Glutamatergic neuron (in vitro differentiated cells): ENCODE measurements around the gene KCNH4. TPM values are rescaled to one million over a fixed set of nuclear protein-coding genes. Genes with fewer than 3 reads are reported as not detected.
"Not testable (repeated sequence)": the region's sequence is repeated elsewhere in the genome, so short reads cannot be mapped to it uniquely, and the experiment has no call there.

Experiments used
- DNase-seq: peaks from one replicate; pipeline ENCODE4 v3.0.0; 2022
- H3K27ac Mint-ChIP-seq: one replicate; pipeline ENCODE4 v1.8.0; 2020; ENCODE audit warnings: mild to moderate bottlenecking, mixed read lengths, inconsistent platforms; ENCODE audit not compliant: unreplicated experiment
- H3K27me3 Mint-ChIP-seq: one replicate; pipeline ENCODE4 v1.8.0; 2020; ENCODE audit warnings: mild to moderate bottlenecking, moderate library complexity, mixed read lengths, inconsistent platforms; ENCODE audit not compliant: unreplicated experiment
- H3K36me3 Mint-ChIP-seq: one replicate; pipeline ENCODE4 v1.8.0; 2020; ENCODE audit warnings: mild to moderate bottlenecking, mixed read lengths, inconsistent platforms; ENCODE audit not compliant: unreplicated experiment
- H3K4me1 Mint-ChIP-seq: one replicate; pipeline ENCODE4 v1.8.0; 2020; ENCODE audit warnings: mild to moderate bottlenecking, low read depth, mixed read lengths, inconsistent platforms; ENCODE audit not compliant: unreplicated experiment
- H3K4me3 Mint-ChIP-seq: one replicate; pipeline ENCODE4 v1.8.0; 2020; ENCODE audit warnings: mild to moderate bottlenecking, mixed read lengths, inconsistent platforms; ENCODE audit not compliant: unreplicated experiment
- H3K9me3 Mint-ChIP-seq: one replicate; pipeline ENCODE4 v1.8.0; 2020; ENCODE audit warnings: mild to moderate bottlenecking, moderate library complexity, mixed read lengths, inconsistent platforms; ENCODE audit not compliant: unreplicated experiment
- CTCF ChIP-seq: fragments of 200-600 bp; sonication (generic); IDR thresholded peaks from one replicate; pipeline ENCODE4 v1.5.0; 2021; ENCODE audit not compliant: partially characterized antibody, unreplicated experiment
- total RNA-seq: library from RNA; stranded (reverse); fragmentation: NEBNext Ultra II Directional; extraction: Animal tissue kit (Norgen Biotek cat#: 25700); gene quantifications from one replicate; pipeline ENCODE4 v1.2.1, GENCODE V29; 2021; ENCODE audit not compliant: unreplicated experiment

KCNH4 gene
- total RNA-seq, 1 donor from 2014 or later: 0.71 TPM

GRCh38 chr17:42190491-42191274, 9.7 kb upstream of the KCNH4 start:
- Mint-ChIP-seq H3K4me1 (peaks cover 3% of the 10 kb centered on the region), H3K27ac (peak overlapping the region; percentile 66), H3K9me3 (peaks cover 5% of the 10 kb centered on the region), H3K4me3 (no peak overlapping the region), H3K27me3 (no peaks in the 10 kb centered on the region), H3K36me3 (no peaks in the 10 kb centered on the region)
- DNase-seq: no peak
- TF ChIP-seq CTCF: no peak

GRCh38 chr17:42189651-42189965, 8.7 kb upstream of the KCNH4 start:
- no peak for DNase-seq
- TF ChIP-seq CTCF: no peak
- Mint-ChIP-seq H3K4me3 (no peak overlapping the region), H3K27me3 (peaks cover under 1% of the 10 kb centered on the region), H3K36me3 (no peaks in the 10 kb centered on the region), H3K27ac (no peak overlapping the region), H3K4me1 (peaks cover 8% of the 10 kb centered on the region), H3K9me3 (peaks cover 6% of the 10 kb centered on the region)

DNA sequence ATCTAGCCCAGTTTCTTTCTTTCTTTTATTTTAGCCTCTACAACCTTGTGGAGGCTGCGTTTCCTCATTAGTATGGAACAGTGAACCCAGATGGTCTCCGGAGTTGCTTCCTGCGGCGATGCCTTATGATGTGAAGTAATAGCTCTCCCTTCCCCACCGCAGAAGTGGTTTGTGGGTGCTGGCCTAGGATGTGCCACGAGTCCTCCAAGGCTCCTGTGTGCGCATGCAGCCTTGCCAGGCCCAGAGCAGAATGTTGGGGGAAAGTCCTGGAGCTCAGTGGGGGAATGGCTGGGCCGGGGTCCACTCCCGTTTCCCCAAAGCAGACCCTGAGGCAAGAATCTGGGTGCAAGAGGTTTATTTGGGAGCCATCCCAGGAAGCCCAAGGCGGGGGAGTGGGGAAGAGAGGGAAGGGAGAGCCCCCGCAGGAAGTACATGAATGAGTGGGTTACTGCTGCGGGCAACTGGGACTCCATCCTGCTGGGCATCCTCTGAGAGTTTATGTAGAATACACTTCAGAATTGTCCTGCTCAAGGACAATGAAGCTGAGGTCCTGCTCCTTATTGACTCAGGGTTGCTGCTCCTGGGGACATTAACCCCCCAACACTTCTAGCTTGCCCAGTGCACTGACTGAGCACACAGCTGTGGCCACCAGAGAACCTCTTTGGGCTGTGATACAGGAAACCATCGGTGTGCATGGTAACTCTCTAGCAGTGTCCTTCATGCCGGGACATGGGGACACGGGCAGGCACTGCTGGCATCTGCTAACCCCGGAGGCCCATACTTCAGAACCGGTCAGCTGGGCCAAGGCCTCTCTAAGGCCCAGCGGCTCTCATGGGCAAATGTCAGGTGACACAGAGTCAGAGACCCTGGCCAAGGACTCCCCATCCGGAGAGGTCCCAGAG, 8.1 kb upstream of the KCNH4 start:
- TF ChIP-seq CTCF: no peak
- peaks cover 2% of the 10 kb centered on the region for H3K27me3 Mint-ChIP-seq
- peaks cover 8% of the 10 kb centered on the region for H3K4me1 Mint-ChIP-seq
- no peak overlapping the region for H3K4me3 Mint-ChIP-seq
- H3K9me3 Mint-ChIP-seq: peaks cover 8% of the 10 kb centered on the region
- no peak overlapping the region for H3K27ac Mint-ChIP-seq
- H3K36me3 Mint-ChIP-seq: no peaks in the 10 kb centered on the region
- no peak for DNase-seq

DNA sequence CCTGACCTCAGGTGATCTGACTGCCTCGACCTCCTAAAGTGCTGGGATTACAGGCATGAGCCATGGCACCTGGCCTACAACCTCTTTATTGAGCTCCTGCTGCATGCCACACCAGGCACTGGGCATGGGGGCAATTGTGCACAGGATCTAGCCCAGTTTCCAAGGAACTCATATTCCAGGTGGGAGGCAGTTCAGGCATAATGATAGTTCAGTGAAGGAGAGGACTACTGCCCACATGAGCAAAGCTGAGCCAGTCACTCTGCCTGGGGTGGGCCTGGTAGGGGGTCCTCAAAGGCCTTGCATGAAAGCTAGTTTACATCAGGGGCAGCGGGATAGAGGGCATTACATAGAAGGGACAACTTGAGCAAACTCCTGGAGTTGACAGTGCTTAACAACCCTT, 6.9 kb upstream of the KCNH4 start:
- Mint-ChIP-seq H3K9me3 (peaks cover 6% of the 10 kb centered on the region), H3K27ac (no peak overlapping the region), H3K4me1 (peaks cover 11% of the 10 kb centered on the region), H3K27me3 (peaks cover 9% of the 10 kb centered on the region), H3K36me3 (peaks cover 7% of the 10 kb centered on the region), H3K4me3 (no peak overlapping the region)
- no peak for TF ChIP-seq CTCF
- no peak for DNase-seq

GRCh38 chr17:42186191-42186590, 5.2 kb upstream of the KCNH4 start:
- Mint-ChIP-seq H3K9me3 (peaks cover 11% of the 10 kb centered on the region), H3K4me1 (peaks cover 11% of the 10 kb centered on the region), H3K27me3 (peaks cover 18% of the 10 kb centered on the region)
- DNase-seq, H3K36me3 Mint-ChIP-seq, H3K27ac Mint-ChIP-seq, H3K4me3 Mint-ChIP-seq: not testable (repeated sequence)
